NCI-H1930 (cell line): ENCODE measurements around the gene RHBDD3.

Source experiments
- DNase-seq, 2 experiments: peaks; one replicate each; lab custom pipeline; 2025; lab: John Stamatoyannopoulos, UW

RHBDD3 gene

GRCh38 chr22:29306175-29306834, 38.5 kb upstream of the RHBDD3 start, which contains the start of gene GAS2L1:
Gene GAS2L1 (plus strand): TSS chr22:29306650. CDS start chr22:29308106, 1,456 bp downstream.
- DNase-seq, result peak; percentile 55

GRCh38 chr22:29305836-29306174, 38.0 kb upstream of the RHBDD3 start:
- DNase-seq, result no peak

- no peak for DNase-seq
Measured at GRCh38 chr22:29302681-29303465, 35.1 kb upstream of the RHBDD3 start.

GRCh38 chr22:29302402-29302680, 34.6 kb upstream of the RHBDD3 start:
- no peak for DNase-seq

GRCh38 chr22:29301716-29302401, 34.1 kb upstream of the RHBDD3 start:
- DNase-seq, result no peak

- no peak for DNase-seq
Measured at GRCh38 chr22:29300807-29301601, 33.2 kb upstream of the RHBDD3 start.

GRCh38 chr22:29300467-29300806, 32.7 kb upstream of the RHBDD3 start:
- no peak for DNase-seq

GRCh38 chr22:29299136-29299900, 31.5 kb upstream of the RHBDD3 start:
- no peak for DNase-seq

- DNase-seq, result no peak
Measured at GRCh38 chr22:29298641-29299040, 30.9 kb upstream of the RHBDD3 start.

- no peak for DNase-seq
Measured at GRCh38 chr22:29292379-29292778, 24.6 kb upstream of the RHBDD3 start.

GRCh38 chr22:29291215-29291614, 23.4 kb upstream of the RHBDD3 start:
- DNase-seq, result no peak

GRCh38 chr22:29290061-29290460, 22.3 kb upstream of the RHBDD3 start:
- DNase-seq, result no peak

GRCh38 chr22:29288837-29289236, 21.1 kb upstream of the RHBDD3 start:
- no peak for DNase-seq

GRCh38 chr22:29284196-29284595, 16.4 kb upstream of the RHBDD3 start:
- DNase-seq, result no peak

GRCh38 chr22:29277927-29278326, 10.1 kb upstream of the RHBDD3 start:
- no peak for DNase-seq

GRCh38 chr22:29275819-29276565, 8.2 kb upstream of the RHBDD3 start:
- no peak for DNase-seq

- no peak for DNase-seq
Measured at GRCh38 chr22:29275167-29275566, 7.4 kb upstream of the RHBDD3 start.

- no peak for DNase-seq
Measured at GRCh38 chr22:29272624-29273023, 4.8 kb upstream of the RHBDD3 start.

GRCh38 chr22:29270475-29271271, 2.9 kb upstream of the RHBDD3 start:
- DNase-seq, result no peak
